ENCODE data around the gene LCE1C.

GRCh38 chr1:152842556-152842955 lies 36.1 kb upstream of the LCE1C start, which contains the start of gene LCE6A:
- TF ChIP-seq, protein P1, sequence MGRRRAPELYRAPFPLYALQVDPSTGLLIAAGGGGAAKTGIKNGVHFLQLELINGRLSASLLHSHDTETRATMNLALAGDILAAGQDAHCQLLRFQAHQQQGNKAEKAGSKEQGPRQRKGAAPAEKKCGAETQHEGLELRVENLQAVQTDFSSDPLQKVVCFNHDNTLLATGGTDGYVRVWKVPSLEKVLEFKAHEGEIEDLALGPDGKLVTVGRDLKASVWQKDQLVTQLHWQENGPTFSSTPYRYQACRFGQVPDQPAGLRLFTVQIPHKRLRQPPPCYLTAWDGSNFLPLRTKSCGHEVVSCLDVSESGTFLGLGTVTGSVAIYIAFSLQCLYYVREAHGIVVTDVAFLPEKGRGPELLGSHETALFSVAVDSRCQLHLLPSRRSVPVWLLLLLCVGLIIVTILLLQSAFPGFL (CRISPR knock-in tag; IDR thresholded peaks at IDR 0.05): no peak
- no peak for TF ChIP-seq SUPT5H (IDR thresholded peaks at IDR 0.05)
- TF ChIP-seq, protein P2, sequence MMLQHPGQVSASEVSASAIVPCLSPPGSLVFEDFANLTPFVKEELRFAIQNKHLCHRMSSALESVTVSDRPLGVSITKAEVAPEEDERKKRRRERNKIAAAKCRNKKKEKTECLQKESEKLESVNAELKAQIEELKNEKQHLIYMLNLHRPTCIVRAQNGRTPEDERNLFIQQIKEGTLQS (IDR thresholded peaks at IDR 0.05): no peak
- TF ChIP-seq, protein P2 (CRISPR knock-in tag; conservative IDR thresholded peaks at IDR 0.05): no peak
- TF ChIP-seq MED1 (CRISPR knock-in tag; IDR thresholded peaks at IDR 0.05; ENCODE audit: borderline replicate concordance): no peak
- TF ChIP-seq, protein P3, sequence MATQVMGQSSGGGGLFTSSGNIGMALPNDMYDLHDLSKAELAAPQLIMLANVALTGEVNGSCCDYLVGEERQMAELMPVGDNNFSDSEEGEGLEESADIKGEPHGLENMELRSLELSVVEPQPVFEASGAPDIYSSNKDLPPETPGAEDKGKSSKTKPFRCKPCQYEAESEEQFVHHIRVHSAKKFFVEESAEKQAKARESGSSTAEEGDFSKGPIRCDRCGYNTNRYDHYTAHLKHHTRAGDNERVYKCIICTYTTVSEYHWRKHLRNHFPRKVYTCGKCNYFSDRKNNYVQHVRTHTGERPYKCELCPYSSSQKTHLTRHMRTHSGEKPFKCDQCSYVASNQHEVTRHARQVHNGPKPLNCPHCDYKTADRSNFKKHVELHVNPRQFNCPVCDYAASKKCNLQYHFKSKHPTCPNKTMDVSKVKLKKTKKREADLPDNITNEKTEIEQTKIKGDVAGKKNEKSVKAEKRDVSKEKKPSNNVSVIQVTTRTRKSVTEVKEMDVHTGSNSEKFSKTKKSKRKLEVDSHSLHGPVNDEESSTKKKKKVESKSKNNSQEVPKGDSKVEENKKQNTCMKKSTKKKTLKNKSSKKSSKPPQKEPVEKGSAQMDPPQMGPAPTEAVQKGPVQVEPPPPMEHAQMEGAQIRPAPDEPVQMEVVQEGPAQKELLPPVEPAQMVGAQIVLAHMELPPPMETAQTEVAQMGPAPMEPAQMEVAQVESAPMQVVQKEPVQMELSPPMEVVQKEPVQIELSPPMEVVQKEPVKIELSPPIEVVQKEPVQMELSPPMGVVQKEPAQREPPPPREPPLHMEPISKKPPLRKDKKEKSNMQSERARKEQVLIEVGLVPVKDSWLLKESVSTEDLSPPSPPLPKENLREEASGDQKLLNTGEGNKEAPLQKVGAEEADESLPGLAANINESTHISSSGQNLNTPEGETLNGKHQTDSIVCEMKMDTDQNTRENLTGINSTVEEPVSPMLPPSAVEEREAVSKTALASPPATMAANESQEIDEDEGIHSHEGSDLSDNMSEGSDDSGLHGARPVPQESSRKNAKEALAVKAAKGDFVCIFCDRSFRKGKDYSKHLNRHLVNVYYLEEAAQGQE (IDR thresholded peaks at IDR 0.05; ENCODE audit: borderline replicate concordance): no peak
- TF ChIP-seq, protein P3 (CRISPR knock-in tag; IDR thresholded peaks at IDR 0.05; ENCODE audit: low read depth): no peak
- no peak for TF ChIP-seq SMC3 (conservative IDR thresholded peaks at IDR 0.05; ENCODE audit: insufficient read depth, low read depth, low read length)
- TF ChIP-seq BRCA1 (IDR thresholded peaks at IDR 0.05): no peak
- no peak for TF ChIP-seq BRCA1 (CRISPR knock-in tag; IDR thresholded peaks at IDR 0.05)
- TF ChIP-seq STAG1 (CRISPR knock-in tag; IDR thresholded peaks at IDR 0.05; ENCODE audit: borderline replicate concordance): no peak
- no peak for TF ChIP-seq CTCF (IDR thresholded peaks at IDR 0.05 in 2 of 3, conservative IDR thresholded peaks at IDR 0.05 in 1 of 3; ENCODE audit: insufficient read depth in 2 of 3, low read depth in 1 of 3, low read length in 3 of 3)
- no peak for TF ChIP-seq POLR2AphosphoS5 (IDR thresholded peaks at IDR 0.05; ENCODE audit: control insufficient read depth, insufficient read depth, low read depth, low read length)
- TF ChIP-seq TRIM28 (IDR thresholded peaks at IDR 0.05): no peak
- TF ChIP-seq, protein P4, sequence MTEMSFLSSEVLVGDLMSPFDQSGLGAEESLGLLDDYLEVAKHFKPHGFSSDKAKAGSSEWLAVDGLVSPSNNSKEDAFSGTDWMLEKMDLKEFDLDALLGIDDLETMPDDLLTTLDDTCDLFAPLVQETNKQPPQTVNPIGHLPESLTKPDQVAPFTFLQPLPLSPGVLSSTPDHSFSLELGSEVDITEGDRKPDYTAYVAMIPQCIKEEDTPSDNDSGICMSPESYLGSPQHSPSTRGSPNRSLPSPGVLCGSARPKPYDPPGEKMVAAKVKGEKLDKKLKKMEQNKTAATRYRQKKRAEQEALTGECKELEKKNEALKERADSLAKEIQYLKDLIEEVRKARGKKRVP (CRISPR knock-in tag; IDR thresholded peaks at IDR 0.05): no peak
- no peak for TF ChIP-seq LCOR (CRISPR knock-in tag; IDR thresholded peaks at IDR 0.05)
- TF ChIP-seq NFE2 (IDR thresholded peaks at IDR 0.05; ENCODE audit: low read depth): no peak

Data from K562 (cell line).